HG03520 (cell line): ENCODE data around the gene RNF113A.
"Not testable (repeated sequence)": the region's sequence is repeated elsewhere in the genome, so short reads cannot be mapped to it uniquely, and the experiment has no call there.

Source experiments
- ATAC-seq: cut with Tn5 transposase; IDR thresholded peaks from one replicate; pipeline ENCODE4 v1.9.1; 2021; ENCODE audit warnings: mild to moderate bottlenecking, moderate library complexity; ENCODE audit not compliant: unreplicated experiment

The RNF113A gene

GRCh38 chrX:119852382-119853353 lies 18.9 kb downstream of the RNF113A start, which contains the start of gene UPF3B:
Gene UPF3B (minus strand): TSS chrX:119852963. CDS start chrX:119852928, 35 bp downstream.
- ATAC-seq: peak; percentile 96

GRCh38 chrX:119833905-119834304 lies 37.6 kb downstream of the RNF113A start:
- ATAC-seq: no peak

GRCh38 chrX:119828446-119828845 lies 43.1 kb downstream of the RNF113A start:
- ATAC-seq: no peak

GRCh38 chrX:119826399-119826959 lies 45.1 kb downstream of the RNF113A start:
- no peak for ATAC-seq

- not testable (repeated sequence) for ATAC-seq
These were observed 47.3 kb downstream of the RNF113A start for GRCh38 chrX:119824221-119824620.

- ATAC-seq: peak; percentile 86
These were observed 49.8 kb downstream of the RNF113A start for GRCh38 chrX:119821703-119822102.
